RWPE1 (cell line): Measurements from ENCODE around the gene TXNDC8.
A peak's percentile ranks its signal among the peaks of the same experiment; 100 is the strongest.

Experiments used
- CTCF ChIA-PET: fragments of 350-600 bp; sonication (Branson Sonifier 250); formaldehyde crosslinking; extraction: SDS; loops from one replicate; lab custom pipeline; 2021; lab: Yijun Ruan, JAX
- POLR2A ChIA-PET: fragments of 400-600 bp; formaldehyde crosslinking; extraction: SDS; loops from one replicate; lab custom pipeline; 2020; ENCODE audit warnings: antibody characterized with exemption; ENCODE audit not compliant: low non-redundant PET; lab: Yijun Ruan, JAX
- DNase-seq: peaks from one replicate; pipeline ENCODE4 v3.0.0; 2012; ENCODE audit warnings: low spot score
- H3K27ac ChIP-seq: fragments of 450-650 bp; 2 replicates; pipeline ENCODE4 v1.5.1; 2017
- TF ChIP-seq, protein P1 (sequence below): fragments of 450-650 bp; conservative IDR thresholded peaks from 2 replicates; pipeline ENCODE4 v1.5.1; 2017; ENCODE audit warnings: low read depth, mild to moderate bottlenecking

The TXNDC8 gene

DNA sequence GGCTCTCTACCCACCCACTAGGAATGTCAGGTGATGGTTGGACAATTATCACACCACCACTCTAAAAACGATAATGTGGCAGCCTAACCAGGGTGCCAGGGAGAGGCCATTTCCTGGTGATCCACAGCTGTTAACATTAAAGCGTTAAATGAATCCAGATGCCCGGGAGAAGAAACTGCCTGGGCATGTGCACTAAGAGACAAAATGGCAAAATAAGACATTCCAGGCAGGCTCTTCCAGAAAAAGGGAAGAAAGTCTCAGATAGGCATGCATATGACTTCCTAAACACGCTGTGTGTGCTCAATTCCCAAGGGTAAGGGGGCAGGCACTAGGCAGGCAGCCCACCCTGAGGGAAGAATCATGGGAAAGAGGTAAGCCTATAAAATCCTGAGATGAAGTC lies 76.8 kb downstream of the TXNDC8 start:
- CTCF ChIA-PET: no interaction called here
- POLR2A ChIA-PET: no interaction called here
- TF ChIP-seq, protein P1, sequence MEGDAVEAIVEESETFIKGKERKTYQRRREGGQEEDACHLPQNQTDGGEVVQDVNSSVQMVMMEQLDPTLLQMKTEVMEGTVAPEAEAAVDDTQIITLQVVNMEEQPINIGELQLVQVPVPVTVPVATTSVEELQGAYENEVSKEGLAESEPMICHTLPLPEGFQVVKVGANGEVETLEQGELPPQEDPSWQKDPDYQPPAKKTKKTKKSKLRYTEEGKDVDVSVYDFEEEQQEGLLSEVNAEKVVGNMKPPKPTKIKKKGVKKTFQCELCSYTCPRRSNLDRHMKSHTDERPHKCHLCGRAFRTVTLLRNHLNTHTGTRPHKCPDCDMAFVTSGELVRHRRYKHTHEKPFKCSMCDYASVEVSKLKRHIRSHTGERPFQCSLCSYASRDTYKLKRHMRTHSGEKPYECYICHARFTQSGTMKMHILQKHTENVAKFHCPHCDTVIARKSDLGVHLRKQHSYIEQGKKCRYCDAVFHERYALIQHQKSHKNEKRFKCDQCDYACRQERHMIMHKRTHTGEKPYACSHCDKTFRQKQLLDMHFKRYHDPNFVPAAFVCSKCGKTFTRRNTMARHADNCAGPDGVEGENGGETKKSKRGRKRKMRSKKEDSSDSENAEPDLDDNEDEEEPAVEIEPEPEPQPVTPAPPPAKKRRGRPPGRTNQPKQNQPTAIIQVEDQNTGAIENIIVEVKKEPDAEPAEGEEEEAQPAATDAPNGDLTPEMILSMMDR: no peak
- DNase-seq: no peak
- no peak overlapping the region for H3K27ac ChIP-seq

- no peak overlapping the region for H3K27ac ChIP-seq
- DNase-seq: no peak
- TF ChIP-seq, protein P1: no peak
- CTCF ChIA-PET: interaction anchor here (1.6 kb wide), 1 partner anchor 42 kb away, joined by 3 read pairs; no protein-coding TSS in a partner anchor
- POLR2A ChIA-PET: no interaction called here
Measured at GRCh38 chr9:110259566-110259965, 78.1 kb downstream of the TXNDC8 start.

DNA sequence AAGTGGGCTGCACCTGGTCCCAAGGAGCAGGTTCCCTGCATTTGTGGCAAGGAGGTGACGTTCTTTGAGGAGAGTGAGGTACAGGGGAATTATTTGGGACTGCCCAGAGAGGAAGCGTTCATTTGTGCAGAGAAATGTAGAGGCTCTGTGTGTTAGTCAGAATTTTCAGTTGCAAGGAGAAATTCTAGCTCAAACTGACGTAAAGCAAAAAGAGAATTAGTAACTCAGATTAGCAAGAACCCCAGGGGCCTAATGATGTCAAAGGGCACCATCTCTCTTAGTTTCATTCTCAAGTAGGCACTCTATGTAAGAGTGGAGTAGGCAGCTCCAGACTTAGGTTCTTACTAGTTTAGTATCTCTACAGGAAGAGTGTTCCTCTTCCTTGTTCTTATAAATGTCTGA lies 79.0 kb downstream of the TXNDC8 start:
- ChIA-PET POLR2A (no interaction called here), CTCF (interaction anchor here (0.6 to 1.8 kb wide), 5 partner anchors 10 to 311 kb away, joined by 3 to 6 read pairs (median 4); no protein-coding TSS in a partner anchor)
- DNase-seq: no peak
- TF ChIP-seq, protein P1: no peak
- H3K27ac ChIP-seq: no peak overlapping the region

GRCh38 chr9:110257956-110258355 lies 79.7 kb downstream of the TXNDC8 start:
- POLR2A ChIA-PET: interaction anchor here (1.7 kb wide), 1 partner anchor 12 kb away, joined by 7 read pairs; no protein-coding TSS in a partner anchor
- peak overlapping the region; percentile 94 for H3K27ac ChIP-seq
- TF ChIP-seq, protein P1: no peak
- CTCF ChIA-PET: interaction anchor here (0.6 to 1.8 kb wide), 3 partner anchors 11 to 143 kb away, joined by 3 to 6 read pairs (median 3); no protein-coding TSS in a partner anchor
- DNase-seq: no peak

DNA sequence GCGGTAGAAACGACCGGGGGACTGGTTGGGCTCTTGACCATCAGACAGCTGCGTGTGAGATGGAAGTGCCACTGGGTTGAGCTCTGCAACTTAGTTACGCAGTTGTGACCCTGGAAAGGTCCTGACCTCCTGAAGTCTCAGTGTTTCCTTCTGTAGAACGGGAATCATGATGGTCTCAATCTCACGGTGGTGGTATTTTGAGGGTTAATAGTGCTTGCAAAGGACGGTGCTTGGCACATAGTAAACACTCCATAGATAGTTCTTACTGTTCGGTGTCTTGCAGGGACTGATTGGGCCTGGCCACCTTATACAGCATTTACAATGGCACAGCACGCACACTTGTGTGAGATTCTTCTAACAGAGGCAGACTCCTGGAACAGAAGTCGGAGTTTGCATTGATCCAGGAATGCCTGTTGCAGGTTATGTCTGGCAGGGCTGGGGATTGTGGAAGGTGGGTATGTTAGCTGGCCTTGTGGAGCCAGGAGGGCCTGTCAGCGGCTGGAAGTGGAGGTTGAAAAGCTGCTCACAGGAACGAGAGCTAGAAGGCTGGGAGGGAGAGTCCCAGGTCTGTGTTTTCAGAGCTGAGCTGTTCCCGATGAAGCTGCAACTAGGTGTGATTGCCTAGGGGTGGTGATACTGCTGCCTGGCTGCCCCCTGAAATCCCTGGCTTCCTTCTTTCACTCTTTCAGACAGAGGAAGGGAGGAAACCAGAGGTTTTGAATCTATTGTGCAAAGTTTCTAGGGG lies 80.4 kb downstream of the TXNDC8 start:
- no peak for DNase-seq
- TF ChIP-seq, protein P1: no peak
- ChIA-PET CTCF (interaction anchor here (0.6 to 1.8 kb wide), 5 partner anchors 11 to 166 kb away, joined by 3 to 6 read pairs (median 4); no protein-coding TSS in a partner anchor), POLR2A (interaction anchor here (1.0 to 1.7 kb wide), 3 partner anchors 12 to 26 kb away, joined by 3 to 7 read pairs (median 4); no protein-coding TSS in a partner anchor)
- H3K27ac ChIP-seq: peak overlapping the region; percentile 94

DNA sequence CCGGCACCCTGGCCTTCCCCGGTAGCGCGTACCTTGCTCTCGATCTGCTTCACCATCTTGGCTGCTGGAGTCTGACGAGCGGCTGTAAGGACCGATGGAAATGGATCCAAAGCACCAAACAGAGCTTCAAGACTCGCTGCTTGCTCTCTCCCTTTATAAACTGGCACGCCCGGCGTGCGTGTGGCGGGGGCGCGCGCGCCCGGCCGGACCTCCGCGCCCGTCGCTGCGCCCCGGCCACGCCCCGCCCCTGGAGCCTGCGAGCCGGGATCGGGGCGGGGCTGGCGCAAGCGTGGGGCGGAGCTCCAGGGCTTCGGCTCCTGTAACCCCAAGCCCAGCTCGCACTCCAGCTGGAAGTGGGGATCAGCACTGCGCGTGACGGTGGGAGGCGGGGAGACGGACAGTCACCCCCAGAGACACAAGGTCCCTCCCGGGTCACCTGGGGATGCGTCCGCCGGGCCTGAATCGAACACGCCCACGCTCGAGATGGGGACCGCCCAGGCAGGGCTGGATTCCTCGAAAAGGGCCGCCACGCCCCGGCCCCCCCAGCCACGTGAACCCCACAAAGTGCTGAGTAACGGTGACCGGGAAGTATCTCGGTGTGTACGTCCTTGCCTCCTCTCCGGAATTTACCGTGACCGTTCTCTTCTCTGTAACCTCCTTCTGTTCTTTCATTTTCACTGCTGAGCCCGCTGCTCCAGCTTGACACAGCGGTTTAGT lies 81.1 kb downstream of the TXNDC8 start, which contains the start of gene TXN:
TSS of gene TXN (minus strand) at position 128 of the 717 bp plus-strand sequence. CDS start at position 56, 72 bp downstream.
- ChIA-PET CTCF (interaction anchor here (0.6 to 1.0 kb wide), 4 partner anchors 12 to 167 kb away, joined by 3 to 5 read pairs (median 4); no protein-coding TSS in a partner anchor), POLR2A (interaction anchor here (0.6 to 1.7 kb wide), 10 partner anchors 9 to 1227 kb away, joined by 3 to 7 read pairs (median 3); no protein-coding TSS in a partner anchor)
- H3K27ac ChIP-seq: peak within 1 kb of the TSS; percentile 94
- TF ChIP-seq, protein P1: no peak
- peak; percentile 95 for DNase-seq
